K562 treated with DMSO at 1 percent for 12 hours (cell line): Measurements from ENCODE around the gene ZBTB37. TPM values are rescaled to one million over a fixed set of nuclear protein-coding genes. Genes with fewer than 3 reads are reported as not detected.

Experiments used
- total RNA-seq: library from RNA; unstranded; fragments of 300-600 nt; gene quantifications from 2 replicates; pipeline ENCODE4 v1.2.3, GENCODE V29; 2022; ENCODE audit not compliant: insufficient read depth

The ZBTB37 gene
- total RNA-seq: 0.40 and 5.3 TPM in 2 replicates

GRCh38 chr1:173868266-173869020 is at the start of gene ZBTB37:
Gene ZBTB37 (plus strand): TSS chr1:173868380. CDS start chr1:173870226, 1,846 bp downstream.

GRCh38 chr1:173824315-173825081 is 43.7 kb upstream of the ZBTB37 start, which contains the start of the genes CENPL and DARS2:
Gene CENPL (minus strand): TSS chr1:173824883. CDS start chr1:173811299, 13,584 bp downstream.
Gene DARS2 (plus strand): TSS chr1:173824673. CDS start chr1:173825230, 557 bp downstream.

GRCh38 chr1:173867753-173868265 is 371 bp upstream of the ZBTB37 start, which contains the start of gene GAS5:
Gene GAS5 (minus strand): TSS chr1:173867989.

GRCh38 chr1:173917149-173917548 is 49.0 kb downstream of the ZBTB37 start, which contains the start of gene SERPINC1:
Gene SERPINC1 (minus strand): TSS chr1:173917327. CDS start chr1:173917259, 68 bp downstream.

Other genes with a start within 250 kb of the ZBTB37 start
- not detected in 2 replicates for gene TEX50, start 233.0 kb upstream of the ZBTB37 start, total RNA-seq
- gene ANKRD45, start 198.5 kb upstream of the ZBTB37 start, total RNA-seq: not detected in 2 replicates
- 6.2 and 34.7 TPM in 2 replicates for gene KLHL20, start 153.4 kb upstream of the ZBTB37 start, total RNA-seq
- gene DARS2, start 43.7 kb upstream of the ZBTB37 start, total RNA-seq: 12.3 and 33.9 TPM in 2 replicates
- 10.2 and 22.5 TPM in 2 replicates for gene CENPL, start 43.5 kb upstream of the ZBTB37 start, total RNA-seq
- gene GAS5, start 391 bp upstream of the ZBTB37 start, total RNA-seq: 2,253 and 2,734 TPM in 2 replicates
- 7.3 and 8.0 TPM in 2 replicates for gene SERPINC1, start 48.9 kb downstream of the ZBTB37 start, total RNA-seq
- 1.0 and 6.6 TPM in 2 replicates for gene RC3H1, start 154.0 kb downstream of the ZBTB37 start, total RNA-seq